ENCODE results near the gene CYP19A1. TPM values are rescaled to one million over a fixed set of nuclear protein-coding genes. Genes with fewer than 3 reads are reported as not detected.

Gene CYP19A1
- total RNA-seq, 2 donors from 2014 or later: not detected

DNA sequence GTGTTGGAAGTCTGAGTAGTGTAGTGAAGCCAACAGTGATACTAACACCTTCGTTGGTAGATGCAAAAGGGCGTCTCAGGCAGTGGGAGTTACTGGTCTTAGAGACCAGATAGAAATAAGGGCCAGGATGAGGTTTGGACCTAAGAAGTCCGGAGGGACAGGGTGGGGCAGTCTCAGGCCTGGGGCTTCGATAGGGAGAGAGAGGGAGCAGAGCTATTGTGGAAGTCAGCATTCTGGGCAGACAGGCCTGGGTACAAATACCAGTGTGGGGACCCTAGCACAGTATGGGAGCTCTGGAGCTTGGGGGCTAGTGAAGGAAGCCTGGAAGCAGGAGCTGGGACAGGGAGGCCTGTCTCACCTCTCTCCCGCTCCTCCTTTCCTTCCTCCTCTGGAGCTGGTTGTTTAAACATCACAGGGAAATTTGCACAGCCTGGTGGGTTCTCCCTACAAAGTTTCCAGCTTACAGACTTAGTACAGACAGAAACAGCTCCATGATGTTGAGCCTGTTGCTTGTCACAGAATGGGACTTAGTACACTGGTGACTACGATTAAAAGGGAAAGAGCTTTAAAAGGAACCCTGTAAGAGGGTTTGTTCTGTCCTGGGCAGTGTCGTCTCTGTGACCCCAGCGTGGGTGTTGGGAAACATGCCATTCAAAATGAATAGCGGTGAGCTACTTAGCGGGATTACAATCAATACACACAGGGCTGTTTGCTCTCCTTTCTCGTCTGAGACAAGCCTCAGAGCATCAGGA lies 167.3 kb downstream of the CYP19A1 start:
- Histone ChIP-seq H3K4me1 (no peaks in the 10 kb centered on the region), H3K9ac (ENCODE audit: low read depth in 2 of 2, low read length in 2 of 2) (no peak overlapping the region), H3K9me3 (no peaks in the 10 kb centered on the region), H3K27me3 (no peaks in the 10 kb centered on the region), H3K36me3 (no peaks in the 10 kb centered on the region), H3K4me3 (no peak overlapping the region), H3K27ac (no peak overlapping the region)
- no peak for DNase-seq
- intact Hi-C loops (cut with DNase I): no loop called here
- TF ChIP-seq, protein P1, sequence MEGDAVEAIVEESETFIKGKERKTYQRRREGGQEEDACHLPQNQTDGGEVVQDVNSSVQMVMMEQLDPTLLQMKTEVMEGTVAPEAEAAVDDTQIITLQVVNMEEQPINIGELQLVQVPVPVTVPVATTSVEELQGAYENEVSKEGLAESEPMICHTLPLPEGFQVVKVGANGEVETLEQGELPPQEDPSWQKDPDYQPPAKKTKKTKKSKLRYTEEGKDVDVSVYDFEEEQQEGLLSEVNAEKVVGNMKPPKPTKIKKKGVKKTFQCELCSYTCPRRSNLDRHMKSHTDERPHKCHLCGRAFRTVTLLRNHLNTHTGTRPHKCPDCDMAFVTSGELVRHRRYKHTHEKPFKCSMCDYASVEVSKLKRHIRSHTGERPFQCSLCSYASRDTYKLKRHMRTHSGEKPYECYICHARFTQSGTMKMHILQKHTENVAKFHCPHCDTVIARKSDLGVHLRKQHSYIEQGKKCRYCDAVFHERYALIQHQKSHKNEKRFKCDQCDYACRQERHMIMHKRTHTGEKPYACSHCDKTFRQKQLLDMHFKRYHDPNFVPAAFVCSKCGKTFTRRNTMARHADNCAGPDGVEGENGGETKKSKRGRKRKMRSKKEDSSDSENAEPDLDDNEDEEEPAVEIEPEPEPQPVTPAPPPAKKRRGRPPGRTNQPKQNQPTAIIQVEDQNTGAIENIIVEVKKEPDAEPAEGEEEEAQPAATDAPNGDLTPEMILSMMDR (IDR thresholded peaks at IDR 0.05): no peak

DNA sequence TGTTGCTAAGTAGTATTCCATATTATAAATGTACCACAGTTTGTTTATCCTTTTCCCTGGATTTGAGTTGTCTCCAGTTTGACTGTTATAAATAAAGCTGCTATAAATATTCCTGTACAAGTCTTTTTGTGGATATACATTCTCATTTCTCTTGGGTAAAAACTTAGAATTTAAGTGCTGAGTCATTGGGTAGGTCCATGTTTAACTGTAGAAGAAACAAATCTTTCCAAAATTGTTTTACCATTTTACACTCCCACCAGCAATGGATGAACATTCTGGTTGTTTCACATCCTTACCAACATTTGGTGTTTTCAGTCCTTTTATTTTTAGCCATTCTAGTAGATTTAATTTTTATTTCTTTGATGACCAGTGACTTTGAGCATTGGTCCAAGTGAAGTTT lies 169.7 kb downstream of the CYP19A1 start:
- Histone ChIP-seq H3K4me3 (no peak overlapping the region), H3K9me3 (no peaks in the 10 kb centered on the region), H3K36me3 (no peaks in the 10 kb centered on the region), H3K27me3 (no peaks in the 10 kb centered on the region), H3K27ac (no peak overlapping the region), H3K9ac (ENCODE audit: low read depth in 2 of 2, low read length in 2 of 2) (no peak overlapping the region), H3K4me1 (no peaks in the 10 kb centered on the region)
- intact Hi-C loops (cut with DNase I): loop anchor here (10.0 kb wide), 1 partner anchor 116 kb away; no protein-coding TSS in a partner anchor
- TF ChIP-seq, protein P1 (IDR thresholded peaks at IDR 0.05): no peak
- DNase-seq: no peak

DNA sequence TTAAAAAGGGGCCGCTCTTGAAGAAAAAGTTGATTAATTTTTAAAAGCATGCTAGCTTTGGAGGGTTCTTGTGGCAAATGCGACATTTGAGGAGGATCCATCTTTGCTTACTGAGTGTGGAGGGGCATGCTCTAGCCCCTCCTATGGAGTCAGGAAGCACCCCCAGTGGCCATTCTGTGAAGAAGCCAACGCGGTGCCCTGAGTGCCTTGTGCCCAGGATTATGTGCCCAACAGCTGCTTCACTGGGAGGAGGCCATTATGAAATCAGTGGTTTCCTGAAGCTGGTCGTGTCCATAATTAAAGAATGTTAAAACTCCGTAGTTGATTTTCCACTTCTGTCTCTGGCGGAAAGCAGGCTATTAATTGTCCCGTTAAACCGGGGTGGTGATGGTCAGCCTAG lies 174.6 kb downstream of the CYP19A1 start:
- DNase-seq: no peak
- Histone ChIP-seq H3K9me3 (no peaks in the 10 kb centered on the region), H3K27ac (no peak overlapping the region), H3K27me3 (no peaks in the 10 kb centered on the region), H3K4me1 (no peaks in the 10 kb centered on the region), H3K36me3 (no peaks in the 10 kb centered on the region), H3K9ac (ENCODE audit: low read depth in 2 of 2, low read length in 2 of 2) (no peak overlapping the region), H3K4me3 (no peak overlapping the region)
- TF ChIP-seq, protein P1 (IDR thresholded peaks at IDR 0.05): no peak
- intact Hi-C loops (cut with DNase I): loop anchor here (1.0 to 10.0 kb wide), 3 partner anchors 28 to 218 kb away; no protein-coding TSS in a partner anchor

DNA sequence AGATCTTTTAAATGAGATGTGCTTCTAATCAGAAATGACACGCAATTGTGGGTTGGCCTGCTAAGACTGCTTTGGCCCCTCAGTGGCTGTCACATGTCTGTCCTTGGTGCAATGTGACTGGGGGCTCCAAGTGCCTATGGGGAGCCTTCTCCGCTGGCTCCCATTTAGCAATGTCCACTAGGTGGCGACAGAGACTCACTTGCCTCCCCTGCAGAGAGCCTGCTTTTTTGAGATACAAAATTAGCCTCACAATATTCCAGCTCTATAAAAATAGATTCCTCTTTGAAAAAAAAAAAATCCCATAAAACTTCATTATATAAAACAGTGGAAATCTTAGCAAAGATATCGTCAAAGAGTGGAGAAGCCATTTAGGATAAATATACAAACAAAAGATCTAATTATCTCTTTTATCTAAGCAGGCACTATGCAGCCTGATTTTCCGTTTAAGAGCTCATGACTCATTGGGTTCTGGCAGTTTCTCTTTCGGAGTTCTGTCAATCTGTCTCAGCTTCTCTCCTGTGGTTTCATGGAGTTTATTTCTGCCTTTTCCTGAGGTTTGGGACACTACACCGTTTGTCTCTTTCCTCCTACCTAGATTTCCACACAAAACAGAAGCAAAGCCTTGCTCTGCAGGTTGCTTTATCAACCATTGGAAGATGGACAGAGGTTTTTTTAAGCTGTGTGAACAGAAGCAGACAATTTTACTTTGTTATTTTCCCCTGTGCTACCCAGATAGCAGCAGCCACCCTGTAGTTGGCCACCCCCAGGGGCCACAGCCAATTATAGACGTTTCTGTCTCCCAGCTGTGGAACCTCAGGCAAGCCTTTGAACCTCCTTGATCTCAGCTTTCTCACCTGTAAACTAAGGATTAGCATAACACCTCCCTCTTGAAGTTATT lies 175.3 kb downstream of the CYP19A1 start:
- no peaks in the 10 kb centered on the region for H3K9me3 ChIP-seq
- no peaks in the 10 kb centered on the region for H3K27me3 ChIP-seq
- peak; percentile 73 for DNase-seq
- H3K27ac ChIP-seq: no peak overlapping the region
- no peak overlapping the region for H3K4me3 ChIP-seq
- H3K36me3 ChIP-seq: no peaks in the 10 kb centered on the region
- H3K4me1 ChIP-seq: no peaks in the 10 kb centered on the region
- TF ChIP-seq, protein P1 (IDR thresholded peaks at IDR 0.05): peak; percentile 95
- intact Hi-C loops (cut with DNase I): loop anchor here (5.0 to 10.0 kb wide), 2 partner anchors 122 to 219 kb away; no protein-coding TSS in a partner anchor
- no peak overlapping the region for H3K9ac ChIP-seq (ENCODE audit: low read depth in 2 of 2, low read length in 2 of 2)

DNA sequence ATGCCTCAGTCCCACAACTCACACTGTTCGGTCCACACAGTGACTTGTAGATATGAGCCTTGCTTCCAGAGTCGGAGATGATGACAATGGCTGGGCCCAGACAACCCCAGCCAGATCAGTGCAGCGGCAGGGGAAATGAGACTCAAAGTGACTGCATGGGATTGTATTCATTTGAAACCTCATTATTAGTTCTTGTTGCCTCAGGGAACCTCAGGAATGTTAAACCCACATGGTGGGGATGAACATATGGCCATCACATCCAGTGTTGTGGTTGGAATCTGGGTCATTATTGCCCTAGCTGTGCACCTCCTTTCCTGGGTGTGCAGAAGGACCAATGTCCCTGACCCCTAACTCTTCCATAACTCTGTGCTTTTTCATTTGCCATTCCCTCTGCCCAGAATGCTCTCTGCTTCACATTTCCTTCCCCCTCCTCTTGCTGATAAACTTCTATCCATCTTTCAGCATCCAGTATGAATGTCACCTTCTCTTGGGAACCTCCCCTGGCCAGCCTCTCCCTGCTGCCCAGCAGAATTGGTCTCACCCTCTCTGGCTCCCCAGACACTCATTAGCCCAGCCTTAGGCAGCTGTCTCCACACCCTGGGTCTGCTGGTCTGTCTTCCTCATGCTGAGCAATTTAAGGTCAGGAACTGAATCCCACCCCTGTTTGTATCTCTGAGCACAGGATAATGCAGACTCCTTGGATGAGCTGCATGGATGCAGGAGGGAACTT lies 176.7 kb downstream of the CYP19A1 start:
- Histone ChIP-seq H3K4me3 (no peak overlapping the region), H3K27ac (no peak overlapping the region), H3K9me3 (no peaks in the 10 kb centered on the region), H3K36me3 (no peaks in the 10 kb centered on the region), H3K4me1 (no peaks in the 10 kb centered on the region), H3K27me3 (no peaks in the 10 kb centered on the region), H3K9ac (ENCODE audit: low read depth in 2 of 2, low read length in 2 of 2) (no peak overlapping the region)
- TF ChIP-seq, protein P1 (IDR thresholded peaks at IDR 0.05): no peak
- intact Hi-C loops (cut with DNase I): loop anchor here (5.0 to 10.0 kb wide), 2 partner anchors 123 to 221 kb away; no protein-coding TSS in a partner anchor
- DNase-seq: no peak
